Brain microvascular endothelial cell (primary cell): ENCODE data around the gene NAT14.

Experiments
- DNase-seq: peaks from one replicate; pipeline ENCODE4 v3.0.0-alpha.2; 2020
- H3K27ac ChIP-seq: fragments of 250-450 bp; sonication (Bioruptor Pico); 2 replicates; pipeline ENCODE4 v1.5.1; 2020; ENCODE audit warnings: mild to moderate bottlenecking, moderate library complexity
- H3K27me3 ChIP-seq: fragments of 250-450 bp; sonication (Bioruptor Pico); replicated peaks from 2 replicates; pipeline ENCODE4 v1.5.1; 2020; ENCODE audit warnings: mild to moderate bottlenecking
- H3K36me3 ChIP-seq: fragments of 250-450 bp; sonication (Bioruptor Pico); replicated peaks from 2 replicates; pipeline ENCODE4 v1.5.1; 2020; ENCODE audit warnings: mild to moderate bottlenecking
- H3K4me3 ChIP-seq: 2 replicates; pipeline ENCODE4 v1.5.1; 2011; ENCODE audit warnings: low read depth, mild to moderate bottlenecking, control low read depth, low read length, moderate library complexity
- in situ Hi-C: cut with HindIII; loops from 2 replicates; pipeline ENCODE4 v1.10.0; 2017; ENCODE audit warnings: low sequenced_read_pairs, low pct_ligation_motif_present
- TF ChIP-seq, protein P1 (sequence below): IDR thresholded peaks from 2 replicates; pipeline ENCODE4 v1.5.1; 2011; ENCODE audit warnings: low read depth, mild to moderate bottlenecking, moderate library complexity, low read length, control low read depth, inconsistent platforms; ENCODE audit errors: missing control alignments

Gene NAT14

DNA sequence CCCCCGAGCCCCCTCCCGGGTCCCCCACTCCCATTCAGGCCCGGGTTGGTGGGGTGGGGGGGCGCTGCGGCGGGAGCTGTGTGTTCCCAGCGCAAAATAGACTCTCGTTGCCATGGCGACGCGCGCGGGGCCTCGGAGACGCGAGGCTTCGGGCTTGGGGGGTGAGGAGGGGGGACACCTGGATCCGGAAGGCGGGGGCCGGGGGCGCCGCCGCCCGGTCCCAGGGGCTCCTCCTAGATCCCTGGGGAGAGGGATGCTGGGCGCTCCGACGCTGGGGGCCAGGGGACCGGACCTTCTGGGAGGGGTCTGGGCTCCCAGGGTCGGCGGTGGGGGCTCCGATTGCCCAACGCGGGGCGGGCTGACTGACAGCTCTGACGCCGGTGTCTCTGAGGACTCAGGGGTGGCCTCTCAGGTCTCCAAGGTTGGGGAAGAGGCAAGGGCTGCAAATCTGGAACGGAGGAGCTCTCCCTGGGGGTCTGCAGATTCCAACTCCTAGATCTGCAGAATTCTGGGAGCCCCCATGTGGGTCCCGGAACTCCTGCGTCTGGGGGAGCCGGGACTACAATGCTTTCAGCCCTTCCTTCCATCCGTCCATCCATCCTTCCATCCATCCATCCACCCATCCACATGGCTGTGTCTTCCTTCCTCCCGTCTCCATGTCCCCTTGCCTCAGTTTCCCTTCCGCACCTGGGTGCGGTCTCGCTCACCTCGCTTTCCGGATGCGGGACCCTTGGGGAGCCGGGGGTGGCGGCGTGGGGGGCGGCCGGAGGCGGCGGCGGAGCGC is 32.8 kb upstream of the NAT14 start:
- in situ Hi-C loops: no loop called here
- DNase-seq: no peak
- TF ChIP-seq, protein P1, sequence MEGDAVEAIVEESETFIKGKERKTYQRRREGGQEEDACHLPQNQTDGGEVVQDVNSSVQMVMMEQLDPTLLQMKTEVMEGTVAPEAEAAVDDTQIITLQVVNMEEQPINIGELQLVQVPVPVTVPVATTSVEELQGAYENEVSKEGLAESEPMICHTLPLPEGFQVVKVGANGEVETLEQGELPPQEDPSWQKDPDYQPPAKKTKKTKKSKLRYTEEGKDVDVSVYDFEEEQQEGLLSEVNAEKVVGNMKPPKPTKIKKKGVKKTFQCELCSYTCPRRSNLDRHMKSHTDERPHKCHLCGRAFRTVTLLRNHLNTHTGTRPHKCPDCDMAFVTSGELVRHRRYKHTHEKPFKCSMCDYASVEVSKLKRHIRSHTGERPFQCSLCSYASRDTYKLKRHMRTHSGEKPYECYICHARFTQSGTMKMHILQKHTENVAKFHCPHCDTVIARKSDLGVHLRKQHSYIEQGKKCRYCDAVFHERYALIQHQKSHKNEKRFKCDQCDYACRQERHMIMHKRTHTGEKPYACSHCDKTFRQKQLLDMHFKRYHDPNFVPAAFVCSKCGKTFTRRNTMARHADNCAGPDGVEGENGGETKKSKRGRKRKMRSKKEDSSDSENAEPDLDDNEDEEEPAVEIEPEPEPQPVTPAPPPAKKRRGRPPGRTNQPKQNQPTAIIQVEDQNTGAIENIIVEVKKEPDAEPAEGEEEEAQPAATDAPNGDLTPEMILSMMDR: no peak
- Histone ChIP-seq H3K36me3 (no peaks in the 10 kb centered on the region), H3K27me3 (peaks cover 15% of the 10 kb centered on the region), H3K27ac (no peak overlapping the region), H3K4me3 (peak overlapping the region; percentile 15)

DNA sequence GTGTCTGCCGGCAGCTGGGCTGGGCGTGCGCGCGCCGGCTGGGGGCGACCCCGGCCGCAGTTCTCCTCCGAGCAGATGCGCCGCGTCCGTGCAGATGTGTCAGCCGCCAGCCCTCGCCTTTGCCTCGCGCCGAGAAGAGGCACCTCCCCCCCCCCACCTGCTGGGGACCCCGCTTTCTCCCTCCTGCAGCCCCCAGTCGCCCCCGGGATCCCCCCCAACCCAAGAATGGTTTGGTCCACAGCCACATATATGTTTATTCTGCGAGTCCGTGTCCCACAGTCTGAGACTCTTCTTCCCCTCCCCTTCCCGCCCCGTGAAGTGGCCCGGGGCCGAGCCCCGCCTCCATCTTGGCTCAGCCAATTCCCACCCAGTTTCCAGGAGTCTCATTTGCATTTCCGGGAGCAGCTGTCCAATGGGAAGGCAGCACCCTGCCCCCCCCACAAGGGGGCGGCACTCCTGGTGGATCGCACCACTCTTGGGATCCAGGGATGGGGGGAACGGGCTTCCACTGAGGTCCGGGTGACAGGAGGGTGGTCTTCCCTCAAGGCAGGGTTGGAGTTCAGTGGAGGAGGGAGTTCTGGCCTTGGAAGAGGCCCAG is 32.1 kb upstream of the NAT14 start:
- peak; percentile 75 for DNase-seq
- TF ChIP-seq, protein P1: peak; percentile 5
- H3K27me3 ChIP-seq: peaks cover 14% of the 10 kb centered on the region
- H3K27ac ChIP-seq: no peak overlapping the region
- H3K4me3 ChIP-seq: peak overlapping the region; percentile 15
- in situ Hi-C loops: no loop called here
- H3K36me3 ChIP-seq: no peaks in the 10 kb centered on the region

DNA sequence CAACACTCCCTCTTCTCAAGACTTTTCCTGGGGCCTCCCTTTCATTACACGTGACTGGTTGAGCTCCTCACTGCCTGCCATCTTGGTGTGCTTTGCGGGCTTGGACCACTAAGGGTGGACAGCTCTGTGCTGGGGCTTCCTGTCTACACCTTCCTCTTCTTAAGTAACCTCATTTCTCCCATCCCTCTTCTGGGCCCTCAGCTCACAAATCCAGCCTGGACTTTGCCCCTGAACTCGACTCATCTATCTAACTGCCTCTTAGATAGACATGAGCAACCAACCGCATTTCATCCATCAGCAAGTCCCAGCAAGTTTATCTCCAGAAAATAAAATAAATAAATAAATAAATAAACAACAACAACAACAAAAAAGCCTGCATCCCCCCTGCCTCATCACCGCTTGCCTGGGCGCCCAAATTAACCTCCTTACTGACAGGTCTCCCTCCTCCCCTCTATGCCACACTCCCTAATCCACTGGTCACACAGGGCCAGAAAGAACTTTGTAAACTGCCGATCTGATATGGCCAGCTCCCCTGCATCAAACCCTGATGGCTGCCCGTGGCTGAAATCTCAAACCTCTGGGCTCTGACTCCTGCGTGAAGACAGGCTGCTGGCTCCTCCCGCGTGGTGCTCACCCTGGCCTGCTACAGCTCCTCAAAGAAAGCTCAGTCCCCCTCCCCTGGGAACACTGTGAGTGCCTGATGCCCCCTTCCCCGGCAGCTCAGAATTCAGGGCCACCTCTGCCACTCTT is 31.3 kb upstream of the NAT14 start:
- H3K27ac ChIP-seq: no peak overlapping the region
- H3K4me3 ChIP-seq: no peak overlapping the region
- in situ Hi-C loops: no loop called here
- TF ChIP-seq, protein P1: no peak
- peaks cover 14% of the 10 kb centered on the region for H3K27me3 ChIP-seq
- no peak for DNase-seq
- H3K36me3 ChIP-seq: no peaks in the 10 kb centered on the region

DNA sequence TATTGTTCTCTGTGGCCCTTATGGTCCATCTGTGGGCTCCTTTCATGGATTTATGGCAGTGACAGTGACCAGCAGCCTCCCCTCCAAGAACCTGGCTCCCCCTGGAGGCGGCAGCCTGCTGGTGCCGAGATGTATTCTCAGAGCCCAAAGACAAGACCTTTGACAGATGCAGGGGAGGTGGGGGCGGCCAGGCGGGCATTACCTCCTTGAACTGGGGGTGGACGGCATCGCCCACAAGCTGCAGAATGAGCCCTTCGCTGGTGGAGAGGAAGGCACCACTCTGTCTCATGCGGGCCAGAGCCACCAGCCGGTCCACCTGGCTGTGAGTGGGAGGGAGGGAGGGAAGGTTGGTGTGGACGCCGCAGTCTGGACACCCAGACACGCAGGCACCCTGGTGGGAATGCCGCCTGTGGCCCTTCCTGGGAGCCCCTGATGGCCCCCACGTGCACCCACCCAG is 30.2 kb upstream of the NAT14 start:
- H3K27me3 ChIP-seq: peaks cover 14% of the 10 kb centered on the region
- H3K27ac ChIP-seq: no peak overlapping the region
- in situ Hi-C loops: no loop called here
- TF ChIP-seq, protein P1: peak; percentile 90
- H3K4me3 ChIP-seq: no peak overlapping the region
- no peak for DNase-seq
- no peaks in the 10 kb centered on the region for H3K36me3 ChIP-seq

DNA sequence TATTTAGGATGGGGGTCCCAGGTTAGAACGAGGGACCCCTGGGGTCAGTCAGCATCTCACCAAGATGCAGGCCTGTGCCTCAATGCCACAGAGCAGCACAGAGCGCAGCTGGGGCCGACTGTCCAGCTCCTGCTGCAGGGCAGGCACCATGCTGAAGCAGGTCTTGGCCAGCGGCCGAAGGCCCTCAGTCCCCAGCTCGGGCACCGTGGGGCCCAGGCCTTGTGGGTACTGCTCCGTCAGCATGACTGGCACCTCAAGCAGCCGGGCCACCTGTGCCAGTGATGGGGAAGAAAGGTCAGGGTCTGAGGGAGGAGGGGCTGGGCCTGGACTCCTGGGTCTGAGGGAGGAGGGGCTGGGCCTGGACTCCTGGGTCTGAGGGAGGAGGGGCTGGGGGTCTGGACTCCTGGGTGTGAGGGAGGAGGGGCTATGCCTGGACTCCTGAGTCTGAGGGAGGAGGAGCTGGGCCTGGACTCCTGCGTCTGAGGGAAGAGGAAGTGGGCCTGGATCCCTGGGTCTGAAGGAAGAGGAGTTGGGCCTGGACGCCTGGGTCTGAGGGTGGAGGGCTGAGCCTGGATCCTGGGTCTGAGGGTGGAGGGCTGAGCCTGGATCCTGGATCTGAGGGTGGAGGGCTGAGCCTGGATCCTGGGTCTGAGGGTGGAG is 29.3 kb upstream of the NAT14 start:
- H3K27ac ChIP-seq: no peak overlapping the region
- H3K27me3 ChIP-seq: peaks cover 14% of the 10 kb centered on the region
- TF ChIP-seq, protein P1: no peak
- no peak overlapping the region for H3K4me3 ChIP-seq
- in situ Hi-C loops: no loop called here
- no peaks in the 10 kb centered on the region for H3K36me3 ChIP-seq
- DNase-seq: no peak
